Panc1 (cell line): Measurements from ENCODE around the gene ACSBG1. TPM values are rescaled to one million over a fixed set of nuclear protein-coding genes. Genes with fewer than 3 reads are reported as not detected.

Source experiments
- ATAC-seq: fragments of 200-7000 bp; cut with Tn5 transposase; 2 replicates; pipeline ENCODE4 v1.9.1; 2020; ENCODE audit warnings: mild to moderate bottlenecking, moderate library complexity
- BruUV-seq: library from RNA; stranded (reverse); fragments of 400-500 nt; replicated peaks from 2 replicates; lab custom pipeline; 2021; lab: Mats Ljungman, UMichigan
- CTCF ChIA-PET: fragments of 300-600 bp; sonication (Branson Sonifier 250); formaldehyde crosslinking; loops from one replicate; lab custom pipeline; 2022; ENCODE audit warnings: antibody characterized with exemption; lab: Charles Lee
- POLR2A ChIA-PET: fragments of 300-600 bp; sonication (Branson Sonifier 250); formaldehyde crosslinking; loops from one replicate; lab custom pipeline; 2022; ENCODE audit warnings: antibody characterized with exemption; lab: Charles Lee
- DNase-seq: peaks from one replicate; pipeline ENCODE4 v3.0.0-alpha.2; 2010; ENCODE audit warnings: low read depth, low spot score
- H3K27ac ChIP-seq: 2 replicates; pipeline ENCODE4 v1.5.1; 2011; ENCODE audit warnings: mild to moderate bottlenecking, low read length, inconsistent platforms
- H3K27me3 ChIP-seq: fragments of 200-500 bp; sonication (Bioruptor generic); 2 replicates; pipeline ENCODE4 v1.6.0; 2014; ENCODE audit warnings: low read length, inconsistent platforms; ENCODE audit not compliant: control insufficient read depth, insufficient read depth
- H3K36me3 ChIP-seq: fragments of 200-500 bp; sonication (Bioruptor generic); 2 replicates; pipeline ENCODE4 v1.5.1; 2014; ENCODE audit warnings: inconsistent platforms, mild to moderate bottlenecking, low read length, moderate library complexity; ENCODE audit not compliant: control insufficient read depth, insufficient read depth
- H3K4me1 ChIP-seq: 2 replicates; pipeline ENCODE4 v1.5.1; 2011; ENCODE audit warnings: inconsistent platforms, mild to moderate bottlenecking, low read length, moderate library complexity; ENCODE audit not compliant: control insufficient read depth, insufficient read depth
- H3K4me3 ChIP-seq, 2 experiments: 2 replicates each; pipeline ENCODE4 v1.5.1; 2011 to 2012; ENCODE audit warnings: low read depth in 2 of 2, low read length in 2 of 2, mild to moderate bottlenecking in 2 of 2, inconsistent platforms in 1 of 2, moderate library complexity in 1 of 2
- H3K9me3 ChIP-seq: fragments of 200-500 bp; sonication (Bioruptor generic); 2 replicates; pipeline ENCODE4 v1.5.1; 2014; ENCODE audit warnings: low read depth, mild to moderate bottlenecking, inconsistent platforms, low read length, moderate library complexity; ENCODE audit not compliant: control insufficient read depth, insufficient read depth
- POLR2AphosphoS5 ChIP-seq: IDR thresholded peaks from 2 replicates; pipeline ENCODE4 v1.6.1; 2012; ENCODE audit warnings: mild to moderate bottlenecking, low read depth, low read length, moderate library complexity
- SIN3A ChIP-seq: IDR thresholded peaks from 2 replicates; pipeline ENCODE4 v1.6.1; 2012; ENCODE audit warnings: low read depth, mild to moderate bottlenecking, low read length, moderate library complexity, borderline replicate concordance; ENCODE audit not compliant: insufficient read depth
- TCF7L2 ChIP-seq: IDR thresholded peaks from 2 replicates; pipeline ENCODE4 v1.6.1; 2011; ENCODE audit warnings: mild to moderate bottlenecking, low read depth, low read length, inconsistent platforms
- in situ Hi-C: cut with HindIII; loops from 2 replicates; pipeline ENCODE4 v1.10.0; 2016; ENCODE audit warnings: low sequenced_read_pairs, low pct_unique_long_range_greater_than_20kb
- intact Hi-C: fragments of 100-400 bp; cut with micrococcal nuclease; formaldehyde crosslinking; loops from one replicate; pipeline ENCODE4 v1.10.0; 2022; ENCODE audit not compliant: unreplicated experiment
- total RNA-seq: library from RNA; stranded (reverse); gene quantifications from one replicate; pipeline ENCODE4 v1.2.1, GENCODE V29; 2021; ENCODE audit not compliant: unreplicated experiment
- TF ChIP-seq, protein P1 (sequence below), 2 experiments: IDR thresholded peaks; 2 replicates each; pipeline ENCODE4 v1.6.1; 2011 to 2012; ENCODE audit warnings: low read depth in 2 of 2, control low read depth in 1 of 2, low read length in 1 of 2, mild to moderate bottlenecking in 1 of 2, moderate library complexity in 1 of 2; ENCODE audit not compliant: insufficient read depth in 1 of 2
- TF ChIP-seq, protein P2 (sequence below): fragments of 450-650 bp; IDR thresholded peaks from 2 replicates; pipeline ENCODE4 v1.5.1; 2017; ENCODE audit warnings: mild to moderate bottlenecking

ACSBG1 gene
- total RNA-seq, 1 experiment from 2014 or later, result 0.31 TPM

- no peaks in the 10 kb centered on the region; the same call in 1 of the 2 replicates for H3K36me3 ChIP-seq
- CTCF ChIA-PET, result interaction anchor here (0.9 kb wide), 1 partner anchor 91 kb away, joined by 4 read pairs; no protein-coding TSS in a partner anchor
- H3K27ac ChIP-seq, result peak overlapping the region; percentile 63
- H3K4me3 ChIP-seq, result peak overlapping the region; percentile 64 to 87
- H3K4me1 ChIP-seq, result peaks cover 13% of the 10 kb centered on the region
- in situ Hi-C loops, result loop anchor here (25.0 kb wide), 1 partner anchor 112 kb away; the partner anchor contains the start of gene DNAJA4
- no peak for DNase-seq
- intact Hi-C loops, result no loop called here
- peak; percentile 14 for ATAC-seq
- TF ChIP-seq, protein P1, sequence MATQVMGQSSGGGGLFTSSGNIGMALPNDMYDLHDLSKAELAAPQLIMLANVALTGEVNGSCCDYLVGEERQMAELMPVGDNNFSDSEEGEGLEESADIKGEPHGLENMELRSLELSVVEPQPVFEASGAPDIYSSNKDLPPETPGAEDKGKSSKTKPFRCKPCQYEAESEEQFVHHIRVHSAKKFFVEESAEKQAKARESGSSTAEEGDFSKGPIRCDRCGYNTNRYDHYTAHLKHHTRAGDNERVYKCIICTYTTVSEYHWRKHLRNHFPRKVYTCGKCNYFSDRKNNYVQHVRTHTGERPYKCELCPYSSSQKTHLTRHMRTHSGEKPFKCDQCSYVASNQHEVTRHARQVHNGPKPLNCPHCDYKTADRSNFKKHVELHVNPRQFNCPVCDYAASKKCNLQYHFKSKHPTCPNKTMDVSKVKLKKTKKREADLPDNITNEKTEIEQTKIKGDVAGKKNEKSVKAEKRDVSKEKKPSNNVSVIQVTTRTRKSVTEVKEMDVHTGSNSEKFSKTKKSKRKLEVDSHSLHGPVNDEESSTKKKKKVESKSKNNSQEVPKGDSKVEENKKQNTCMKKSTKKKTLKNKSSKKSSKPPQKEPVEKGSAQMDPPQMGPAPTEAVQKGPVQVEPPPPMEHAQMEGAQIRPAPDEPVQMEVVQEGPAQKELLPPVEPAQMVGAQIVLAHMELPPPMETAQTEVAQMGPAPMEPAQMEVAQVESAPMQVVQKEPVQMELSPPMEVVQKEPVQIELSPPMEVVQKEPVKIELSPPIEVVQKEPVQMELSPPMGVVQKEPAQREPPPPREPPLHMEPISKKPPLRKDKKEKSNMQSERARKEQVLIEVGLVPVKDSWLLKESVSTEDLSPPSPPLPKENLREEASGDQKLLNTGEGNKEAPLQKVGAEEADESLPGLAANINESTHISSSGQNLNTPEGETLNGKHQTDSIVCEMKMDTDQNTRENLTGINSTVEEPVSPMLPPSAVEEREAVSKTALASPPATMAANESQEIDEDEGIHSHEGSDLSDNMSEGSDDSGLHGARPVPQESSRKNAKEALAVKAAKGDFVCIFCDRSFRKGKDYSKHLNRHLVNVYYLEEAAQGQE (IDR thresholded peaks at IDR 0.05; ENCODE audit: insufficient read depth in 1 of 2, low read depth in 2 of 2, low read length in 1 of 2), result no peak
- no peak for TF ChIP-seq TCF7L2
- no peak for TF ChIP-seq POLR2AphosphoS5
- TF ChIP-seq, protein P2, sequence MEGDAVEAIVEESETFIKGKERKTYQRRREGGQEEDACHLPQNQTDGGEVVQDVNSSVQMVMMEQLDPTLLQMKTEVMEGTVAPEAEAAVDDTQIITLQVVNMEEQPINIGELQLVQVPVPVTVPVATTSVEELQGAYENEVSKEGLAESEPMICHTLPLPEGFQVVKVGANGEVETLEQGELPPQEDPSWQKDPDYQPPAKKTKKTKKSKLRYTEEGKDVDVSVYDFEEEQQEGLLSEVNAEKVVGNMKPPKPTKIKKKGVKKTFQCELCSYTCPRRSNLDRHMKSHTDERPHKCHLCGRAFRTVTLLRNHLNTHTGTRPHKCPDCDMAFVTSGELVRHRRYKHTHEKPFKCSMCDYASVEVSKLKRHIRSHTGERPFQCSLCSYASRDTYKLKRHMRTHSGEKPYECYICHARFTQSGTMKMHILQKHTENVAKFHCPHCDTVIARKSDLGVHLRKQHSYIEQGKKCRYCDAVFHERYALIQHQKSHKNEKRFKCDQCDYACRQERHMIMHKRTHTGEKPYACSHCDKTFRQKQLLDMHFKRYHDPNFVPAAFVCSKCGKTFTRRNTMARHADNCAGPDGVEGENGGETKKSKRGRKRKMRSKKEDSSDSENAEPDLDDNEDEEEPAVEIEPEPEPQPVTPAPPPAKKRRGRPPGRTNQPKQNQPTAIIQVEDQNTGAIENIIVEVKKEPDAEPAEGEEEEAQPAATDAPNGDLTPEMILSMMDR, result no peak
- TF ChIP-seq SIN3A, result no peak; the same call in 1 of the 2 replicates
- no peaks in the 10 kb centered on the region for H3K27me3 ChIP-seq
- H3K9me3 ChIP-seq, result no peaks in the 10 kb centered on the region
- BruUV-seq, result no TSS peak
- POLR2A ChIA-PET, result no interaction called here
Measured at GRCh38 chr15:78149805-78150751, 84.3 kb downstream of the ACSBG1 start.

DNA sequence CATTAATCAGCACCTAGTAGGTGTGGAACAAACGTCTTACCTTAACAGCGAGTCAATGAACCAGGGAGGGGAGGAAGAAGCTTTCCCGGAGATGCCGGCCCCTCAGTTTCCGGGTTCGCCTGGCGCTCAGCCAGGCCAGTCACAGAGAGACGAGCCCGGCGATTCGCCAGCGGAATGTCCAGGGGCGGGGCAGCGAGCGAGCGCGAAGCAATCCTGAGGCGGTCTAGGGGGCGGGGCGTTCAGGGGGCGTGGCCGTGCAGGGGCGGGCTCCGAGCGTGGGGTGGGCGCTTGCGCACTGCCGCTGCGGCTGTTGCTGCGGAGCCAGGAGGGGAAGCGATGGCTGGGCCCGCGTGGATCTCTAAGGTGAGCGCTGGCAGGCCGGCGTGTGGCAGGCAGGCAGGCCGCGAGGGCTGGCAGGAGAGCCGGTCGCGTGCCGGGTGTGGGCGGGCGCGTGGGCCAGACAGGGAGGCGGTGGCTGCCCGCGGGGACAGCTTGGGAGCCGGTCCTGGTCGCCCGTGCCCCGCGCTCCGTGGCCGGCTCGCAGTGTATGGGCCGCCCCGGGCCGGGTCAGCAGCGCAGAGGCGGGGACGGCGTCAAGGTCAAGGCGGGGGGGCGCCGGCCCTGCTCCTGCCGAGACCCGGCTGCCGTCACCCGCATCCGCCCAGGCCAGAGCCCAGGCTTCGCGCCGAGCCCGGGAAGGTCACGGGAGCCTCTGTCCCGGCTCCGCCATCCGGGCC lies 85.1 kb downstream of the ACSBG1 start, which contains the start of gene IDH3A:
TSS of gene IDH3A (plus strand) at position 295 of the 737 bp plus-strand sequence. CDS start at position 337, 42 bp downstream.
- BruUV-seq, result no TSS peak
- H3K4me3 ChIP-seq, result peak within 1 kb of the TSS; percentile 64 to 87
- peaks cover 13% of the 10 kb centered on the region for H3K4me1 ChIP-seq
- H3K9me3 ChIP-seq, result no peaks in the 10 kb centered on the region
- H3K36me3 ChIP-seq, result no peaks in the 10 kb centered on the region; the same call in 1 of the 2 replicates
- H3K27ac ChIP-seq, result peak within 1 kb of the TSS; percentile 93
- intact Hi-C loops, result no loop called here
- peak; percentile 72; the same call in 1 of the 2 replicates for TF ChIP-seq SIN3A
- TF ChIP-seq POLR2AphosphoS5, result peak; percentile 97
- TF ChIP-seq, protein P2, result no peak
- ATAC-seq (peak; percentile 98), DNase-seq (peak; percentile 71)
- in situ Hi-C loops, result loop anchor here (25.0 kb wide), 1 partner anchor 113 kb away; the partner anchor contains the start of gene DNAJA4
- ChIA-PET CTCF (interaction anchor here (0.6 to 0.9 kb wide), 4 partner anchors 88 to 368 kb away, joined by 3 to 5 read pairs (median 4); no protein-coding TSS in a partner anchor), POLR2A (interaction anchor here (0.7 kb wide), 2 partner anchors 62 to 154 kb away, joined by 4 to 5 read pairs; no protein-coding TSS in a partner anchor)
- H3K27me3 ChIP-seq, result no peaks in the 10 kb centered on the region
